ENCODE results near the gene PRKAR1B.

PRKAR1B gene

GRCh38 chr7:584122-584465, 143.0 kb downstream of the PRKAR1B start:
- DNase-seq, result peak; percentile 91

GRCh38 chr7:583410-584121, 143.5 kb downstream of the PRKAR1B start:
- DNase-seq, result no peak

DNA sequence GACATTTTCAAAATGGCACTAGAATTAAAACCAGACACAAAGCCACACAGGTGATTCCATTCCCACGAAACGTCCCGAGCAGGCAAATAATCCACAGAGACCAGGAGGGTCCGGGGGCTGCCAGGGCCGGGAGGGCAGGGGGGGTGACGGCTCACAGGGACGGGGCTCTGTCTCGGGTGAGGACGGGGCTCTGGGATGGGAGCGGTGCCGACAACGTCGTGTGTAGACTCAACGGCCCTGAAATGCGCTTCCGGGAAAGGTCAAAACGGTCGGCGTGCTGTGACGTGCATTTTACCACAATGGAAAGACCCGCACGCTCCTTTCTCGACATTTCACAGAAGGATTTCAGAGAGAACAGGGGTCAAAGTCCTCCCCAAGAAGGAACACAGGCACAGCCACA, 144.2 kb downstream of the PRKAR1B start:
- no peak for DNase-seq

GRCh38 chr7:582081-582835, 144.8 kb downstream of the PRKAR1B start:
- no peak for DNase-seq

DNA sequence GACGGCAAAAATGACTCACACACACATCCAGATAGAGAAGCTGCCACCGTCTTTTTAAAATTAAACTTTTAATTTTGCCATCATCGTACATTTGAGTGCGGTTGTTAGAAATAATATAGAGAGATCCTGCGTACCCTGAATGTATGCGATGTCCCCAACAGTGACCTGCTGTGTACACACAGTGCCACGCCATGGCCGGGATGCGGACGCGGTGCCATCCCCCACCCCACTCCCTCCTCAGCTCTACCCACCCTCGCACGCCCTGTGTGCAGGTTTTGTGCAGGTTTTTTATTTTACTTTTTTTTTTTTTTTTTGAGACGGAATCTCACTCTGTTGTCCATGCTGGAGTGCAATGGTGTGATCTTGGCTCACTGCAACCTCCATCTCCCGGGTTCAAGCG, 148.7 kb downstream of the PRKAR1B start:
- DNase-seq, result no peak

DNA sequence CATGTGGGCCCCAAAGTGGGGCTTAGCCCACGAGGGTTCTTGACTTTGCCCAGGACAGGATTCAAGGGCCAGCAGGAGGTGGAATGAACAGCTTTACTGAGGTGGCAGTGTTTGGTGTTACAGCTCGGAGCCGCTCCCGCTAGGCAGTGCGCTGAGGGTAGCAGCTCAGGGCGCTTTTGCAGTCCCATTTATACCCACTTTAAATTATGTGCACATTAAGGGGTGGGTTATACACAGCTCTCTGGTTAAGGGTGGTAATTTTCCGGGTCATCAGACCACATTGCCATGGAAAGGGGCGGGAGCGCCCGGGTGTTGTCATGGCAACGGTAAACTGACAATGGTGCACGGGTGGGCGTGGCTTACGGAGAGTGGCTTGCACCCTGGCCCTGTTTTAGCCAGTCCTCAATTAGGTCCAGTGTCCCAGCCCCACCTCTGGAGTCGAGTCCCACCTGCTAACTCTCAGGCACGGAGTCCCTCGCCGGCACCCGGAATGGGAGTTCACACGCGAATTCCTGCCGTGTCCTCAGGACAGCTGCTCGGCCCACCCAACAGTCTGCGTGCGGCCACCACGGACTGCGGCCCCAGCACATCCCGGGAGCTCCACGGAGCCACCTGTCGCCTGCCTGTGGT, 149.2 kb downstream of the PRKAR1B start:
- no peak for DNase-seq

DNA sequence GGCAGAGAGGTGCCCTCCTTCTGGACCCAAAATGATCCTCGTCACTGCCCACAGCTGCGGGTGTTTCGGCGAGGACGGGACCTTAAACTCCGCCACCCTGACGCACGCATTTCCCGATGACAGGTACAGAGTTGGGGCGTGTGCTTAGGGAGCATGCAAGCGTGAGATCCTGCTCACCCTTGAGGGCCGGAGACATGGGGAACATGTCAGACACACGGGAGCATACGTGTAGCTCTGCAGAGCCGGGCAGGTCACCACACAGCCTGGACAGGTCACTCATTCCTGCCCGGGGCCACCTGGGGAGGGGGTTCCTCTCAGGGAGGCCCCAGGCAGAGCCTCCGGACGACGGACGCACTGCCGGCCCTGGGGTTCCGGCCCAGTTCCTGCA, 149.8 kb downstream of the PRKAR1B start:
- no peak for DNase-seq

DNA sequence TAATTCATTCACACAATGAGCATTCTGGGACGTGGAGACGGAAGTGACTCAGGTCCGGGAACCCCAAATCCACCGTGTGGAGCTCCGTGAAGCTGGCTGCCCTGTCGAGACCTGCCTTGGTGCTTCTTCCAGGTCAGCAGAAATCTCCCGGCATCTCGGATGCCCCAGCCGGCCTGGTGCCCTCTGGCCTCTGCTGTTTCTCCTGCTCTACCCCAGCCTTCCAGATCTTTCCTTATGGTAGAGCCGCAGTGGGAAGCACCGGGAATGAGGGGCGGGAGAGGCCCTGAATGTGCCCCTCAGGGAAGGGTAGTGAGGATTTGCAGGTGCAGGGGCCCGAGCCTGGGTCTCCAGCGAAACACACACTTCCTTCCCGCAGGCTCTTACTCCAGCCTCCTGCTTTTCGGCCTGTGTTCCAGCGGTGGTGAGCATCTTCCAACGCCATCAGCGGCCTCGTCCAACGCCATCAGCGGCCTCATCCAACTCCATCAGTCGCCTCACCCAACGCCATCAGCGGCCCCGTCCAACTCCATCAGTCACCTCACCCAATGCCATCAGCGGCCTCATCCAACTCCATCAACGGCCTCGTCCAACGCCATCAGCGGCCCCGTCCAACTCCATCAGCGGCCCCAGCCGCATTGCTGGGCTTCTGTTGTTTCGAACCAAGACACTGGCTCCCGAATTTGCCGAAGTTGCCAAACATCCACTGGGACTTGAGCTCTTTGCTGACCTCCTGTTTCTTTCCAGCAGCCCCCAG, 150.4 kb downstream of the PRKAR1B start:
- no peak for DNase-seq

GRCh38 chr7:575425-576366, 151.4 kb downstream of the PRKAR1B start:
- DNase-seq, result no peak

- DNase-seq, result no peak
These were observed 152.3 kb downstream of the PRKAR1B start for GRCh38 chr7:574661-575395.

GRCh38 chr7:573933-574381, 153.1 kb downstream of the PRKAR1B start:
- DNase-seq, result no peak

GRCh38 chr7:573269-573932, 153.7 kb downstream of the PRKAR1B start:
- DNase-seq, result no peak

- no peak for DNase-seq
These were observed 154.4 kb downstream of the PRKAR1B start for GRCh38 chr7:572416-573268.

GRCh38 chr7:571718-572415, 155.2 kb downstream of the PRKAR1B start:
- no peak for DNase-seq

DNA sequence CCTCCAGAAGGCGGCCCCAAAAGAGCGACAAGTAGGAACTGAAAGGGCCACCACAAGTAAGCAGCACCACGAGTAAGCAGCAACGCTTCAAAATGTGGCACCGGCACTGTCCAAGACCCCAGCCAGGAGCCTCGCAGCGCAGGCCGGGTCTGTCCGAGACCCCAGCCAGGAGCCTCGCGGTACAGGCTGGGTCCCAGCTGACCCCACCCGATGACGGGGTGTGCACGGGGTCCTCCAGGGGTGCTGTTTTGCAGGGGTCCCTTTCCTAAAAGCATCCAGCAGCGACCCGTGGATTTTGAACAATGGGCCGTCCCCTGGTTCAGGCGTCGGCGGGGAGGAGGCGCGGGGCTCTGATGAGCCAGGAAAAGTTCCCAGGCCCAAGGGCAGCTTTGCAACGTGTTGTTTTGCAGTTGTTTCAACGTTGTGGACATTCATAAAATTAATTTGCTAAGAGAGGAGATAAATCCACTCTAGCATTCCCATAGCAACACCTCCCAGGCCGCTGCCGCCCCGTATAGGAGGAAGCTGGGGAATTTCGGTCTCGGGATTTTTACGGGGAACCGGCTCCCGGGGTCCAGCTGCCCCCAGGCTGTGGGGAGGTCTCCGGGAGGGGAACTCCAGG, 155.9 kb downstream of the PRKAR1B start:
- no peak for DNase-seq

- DNase-seq, result no peak
These were observed 156.3 kb downstream of the PRKAR1B start for GRCh38 chr7:570801-571070.

GRCh38 chr7:569996-570800, 156.9 kb downstream of the PRKAR1B start:
- no peak for DNase-seq

All from stimulated activated CD8-positive, alpha-beta memory T cell treated with anti-CD3 and anti-CD28 coated beads, Interleukin-4, amount 100 ng/mL, for 48 hours (primary cell).